Measurements from ENCODE around the gene OR6C3.
"Not testable (repeated sequence)": the region's sequence is repeated elsewhere in the genome, so short reads cannot be mapped to it uniquely, and the experiment has no call there.

Gene OR6C3

GRCh38 chr12:55330446-55330845 lies at the start of gene OR6C3:
Gene OR6C3, plus strand, starts transcription at chr12:55330746. Its CDS starts 955 bp downstream, at chr12:55331701.
- DNase-seq (ENCODE audit: low read depth in 3 of 3, low spot score in 1 of 3): no peak

- no peak for DNase-seq (ENCODE audit: low read depth in 3 of 3, low spot score in 1 of 3)
Measured at GRCh38 chr12:55280991-55281390, 49.6 kb upstream of the OR6C3 start.

- no peak for DNase-seq (ENCODE audit: low read depth in 3 of 3, low spot score in 1 of 3)
Measured at GRCh38 chr12:55289999-55290398, 40.5 kb upstream of the OR6C3 start.

- no peak for DNase-seq (ENCODE audit: low read depth in 3 of 3, low spot score in 1 of 3)
Measured at GRCh38 chr12:55296469-55296868, 34.1 kb upstream of the OR6C3 start, which contains the start of gene OR6C6. Gene OR6C6, minus strand, starts transcription at chr12:55296569. Its CDS starts 1,337 bp downstream, at chr12:55295232.

- no peak for DNase-seq (ENCODE audit: low read depth in 3 of 3, low spot score in 1 of 3)
Measured at GRCh38 chr12:55314043-55314442, 16.5 kb upstream of the OR6C3 start, which contains the start of gene OR6C1. Gene OR6C1, plus strand, starts transcription at chr12:55314343. Its CDS starts 6,257 bp downstream, at chr12:55320600.

- no peak for DNase-seq (ENCODE audit: low read depth in 3 of 3, low spot score in 1 of 3)
Measured at GRCh38 chr12:55320201-55320600, 10.3 kb upstream of the OR6C3 start.

GRCh38 chr12:55325801-55326200 lies 4.7 kb upstream of the OR6C3 start:
- not testable (repeated sequence) for DNase-seq (ENCODE audit: low read depth in 3 of 3, low spot score in 1 of 3)

- DNase-seq (ENCODE audit: low read depth in 3 of 3, low spot score in 1 of 3): no peak
Measured at GRCh38 chr12:55336002-55336401, 5.5 kb downstream of the OR6C3 start.

GRCh38 chr12:55355338-55355737 lies 24.8 kb downstream of the OR6C3 start:
- DNase-seq (ENCODE audit: low read depth in 3 of 3, low spot score in 1 of 3): not testable (repeated sequence)

GRCh38 chr12:55362675-55363074 lies 32.1 kb downstream of the OR6C3 start, which contains the start of gene OR6C75:
Gene OR6C75, plus strand, starts transcription at chr12:55362975. Its CDS starts 2,136 bp downstream, at chr12:55365111.
- DNase-seq (ENCODE audit: low read depth in 3 of 3, low spot score in 1 of 3): no peak

- DNase-seq (ENCODE audit: low read depth in 3 of 3, low spot score in 1 of 3): no peak
Measured at GRCh38 chr12:55365086-55365485, 34.5 kb downstream of the OR6C3 start.

GRCh38 chr12:55372521-55372920 lies 42.0 kb downstream of the OR6C3 start:
- no peak for DNase-seq (ENCODE audit: low read depth in 3 of 3, low spot score in 1 of 3)
